Mesenteric fat pad (tissue), 1 donor: ENCODE data around the gene CBX2. TPM values are rescaled to one million over a fixed set of nuclear protein-coding genes. Genes with fewer than 3 reads are reported as not detected.
"Not testable (repeated sequence)": the region's sequence is repeated elsewhere in the genome, so short reads cannot be mapped to it uniquely, and the experiment has no call there.

Experiments used
- DNase-seq: peaks from one replicate; pipeline ENCODE4 v3.0.0-alpha.2; 2020; ENCODE audit warnings: low spot score
- total RNA-seq: library from RNA; stranded (reverse); fragmentation: NEBNext Ultra II Directional; extraction: Animal tissue kit (Norgen Biotek cat#: 25700); gene quantifications from one replicate; pipeline ENCODE4 v1.2.1, GENCODE V29; 2021
- donor health status: DM: yes; HTN: yes; CAD: no.

CBX2 gene
- total RNA-seq, 1 donor from 2014 or later = 2.9 TPM

- no peak for DNase-seq
These were observed 35.4 kb upstream of the CBX2 start for GRCh38 chr17:79742589-79742918.

GRCh38 chr17:79742951-79743476 is 34.9 kb upstream of the CBX2 start:
- DNase-seq = no peak

GRCh38 chr17:79743614-79744013 is 34.3 kb upstream of the CBX2 start:
- DNase-seq = no peak

- DNase-seq = no peak
These were observed 32.3 kb upstream of the CBX2 start for GRCh38 chr17:79745641-79746105.

GRCh38 chr17:79746889-79747507 is 30.9 kb upstream of the CBX2 start:
- DNase-seq = no peak

- DNase-seq = no peak
These were observed 30.2 kb upstream of the CBX2 start for GRCh38 chr17:79747508-79748294.

GRCh38 chr17:79748295-79749099 is 29.5 kb upstream of the CBX2 start:
- no peak for DNase-seq

GRCh38 chr17:79749156-79749815 is 28.7 kb upstream of the CBX2 start:
- DNase-seq = no peak

GRCh38 chr17:79749958-79750357 is 28.0 kb upstream of the CBX2 start:
- no peak for DNase-seq

- DNase-seq = no peak
These were observed 27.1 kb upstream of the CBX2 start for GRCh38 chr17:79750650-79751545.

GRCh38 chr17:79752175-79752574 is 25.8 kb upstream of the CBX2 start:
- no peak for DNase-seq

- DNase-seq = no peak
These were observed 23.6 kb upstream of the CBX2 start for GRCh38 chr17:79754370-79754769.

- not testable (repeated sequence) for DNase-seq
These were observed 23.0 kb upstream of the CBX2 start for GRCh38 chr17:79754903-79755302.

- DNase-seq = no peak
These were observed 22.4 kb upstream of the CBX2 start for GRCh38 chr17:79755591-79755990.

GRCh38 chr17:79757140-79757745 is 20.7 kb upstream of the CBX2 start:
- DNase-seq = no peak

GRCh38 chr17:79758271-79758670 is 19.7 kb upstream of the CBX2 start:
- DNase-seq = no peak

GRCh38 chr17:79760197-79760906 is 17.6 kb upstream of the CBX2 start:
- DNase-seq = no peak

GRCh38 chr17:79761894-79762589 is 15.9 kb upstream of the CBX2 start:
- no peak for DNase-seq

GRCh38 chr17:79765708-79766107 is 12.2 kb upstream of the CBX2 start:
- DNase-seq = no peak
